ENCODE measurements around the gene ITGA5.
A peak's percentile ranks its signal among the peaks of the same experiment; 100 is the strongest.

Gene ITGA5

GRCh38 chr12:54412786-54413185 lies 6.3 kb downstream of the ITGA5 start:
- FAIRE-seq (no peak), DNase-seq (ENCODE audit: insufficient read length, low spot score) (no peak)

DNA sequence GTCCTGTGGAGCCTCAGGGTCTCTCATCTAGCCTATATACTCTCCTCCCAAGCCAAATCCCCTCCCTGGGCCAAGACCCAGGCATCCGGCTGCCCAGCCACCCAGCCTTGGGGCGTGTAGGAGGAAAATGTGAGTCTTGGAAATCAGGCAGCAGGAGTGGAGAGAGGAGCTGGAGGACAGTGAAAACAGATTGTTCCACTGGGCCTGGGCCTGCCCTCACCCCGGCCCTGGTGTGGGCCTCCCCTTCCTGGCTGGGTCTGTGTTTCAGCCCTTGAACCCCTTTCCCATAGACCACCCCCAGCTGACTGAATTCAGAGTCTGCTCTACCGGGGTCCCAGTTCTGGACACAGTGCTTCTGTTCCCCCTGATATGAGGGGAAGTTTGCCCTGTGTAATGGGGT lies 6.7 kb downstream of the ITGA5 start:
- FAIRE-seq: no peak

GRCh38 chr12:54411391-54412241 lies 7.5 kb downstream of the ITGA5 start:
- FAIRE-seq (no peak), DNase-seq (ENCODE audit: insufficient read length, low spot score) (no peak)

More for the DNA sequence above, 6.7 kb downstream of the ITGA5 start:
- no peak for DNase-seq (ENCODE audit: insufficient read length, low spot score)

DNA sequence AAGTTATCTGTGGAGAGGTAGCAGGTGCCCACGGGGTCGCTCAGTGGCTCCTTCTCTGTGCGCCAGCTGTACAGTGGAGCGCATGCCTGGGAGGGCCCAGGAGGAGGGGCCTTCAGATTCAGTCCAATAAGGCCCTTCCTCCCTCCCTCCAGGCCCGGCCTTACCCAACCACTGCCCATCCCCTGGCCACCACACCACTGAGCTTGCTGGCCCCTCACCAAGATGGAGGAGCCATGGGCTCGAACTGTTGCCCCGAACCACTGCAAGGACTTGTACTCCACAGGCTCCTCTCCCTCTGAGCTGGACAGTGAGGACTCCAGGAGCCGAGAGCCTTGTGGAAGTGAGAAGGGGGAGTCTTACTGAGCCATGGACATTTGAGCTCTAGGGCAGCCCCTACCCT lies 9.8 kb downstream of the ITGA5 start:
- FAIRE-seq (no peak), DNase-seq (ENCODE audit: insufficient read length, low spot score) (no peak)

DNA sequence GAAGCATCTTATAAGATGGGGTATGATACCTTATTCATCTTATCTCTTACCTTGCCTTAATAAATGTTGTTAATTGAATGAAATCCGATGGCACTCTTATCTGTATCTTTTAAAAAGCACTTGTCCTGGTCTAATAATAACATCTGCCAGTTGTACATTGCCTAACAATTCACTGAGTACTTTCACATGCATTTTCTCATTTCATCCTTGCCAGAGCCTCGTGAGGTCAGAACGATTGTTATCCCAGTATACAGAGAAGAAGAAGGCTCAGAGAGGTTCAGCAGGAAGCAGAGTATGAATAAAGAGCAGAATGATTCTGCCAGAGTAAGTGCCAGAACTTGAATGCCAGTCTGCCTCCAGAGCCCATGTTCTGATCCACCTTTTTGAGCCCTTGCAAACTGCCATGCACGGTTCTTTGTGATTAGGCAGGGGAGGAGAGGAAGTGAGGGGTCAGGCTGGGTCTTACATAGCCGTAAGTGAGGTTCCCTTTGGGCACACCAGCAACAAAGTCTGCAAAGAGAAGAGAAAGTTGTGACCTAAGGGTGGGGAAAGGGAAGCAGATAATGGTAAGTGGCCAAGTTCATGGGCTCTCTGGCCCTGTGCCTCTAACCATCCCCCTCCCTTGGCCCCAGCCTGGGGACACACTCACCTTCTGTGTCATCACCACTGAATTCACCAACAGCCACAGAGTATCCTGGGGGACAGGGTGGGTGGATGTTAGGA lies 11.7 kb downstream of the ITGA5 start:
- no peak for FAIRE-seq
- no peak for DNase-seq (ENCODE audit: insufficient read length, low spot score)

- FAIRE-seq (no peak), DNase-seq (ENCODE audit: insufficient read length, low spot score) (no peak)
Observed at GRCh38 chr12:54405573-54405972, 13.5 kb downstream of the ITGA5 start.

DNA sequence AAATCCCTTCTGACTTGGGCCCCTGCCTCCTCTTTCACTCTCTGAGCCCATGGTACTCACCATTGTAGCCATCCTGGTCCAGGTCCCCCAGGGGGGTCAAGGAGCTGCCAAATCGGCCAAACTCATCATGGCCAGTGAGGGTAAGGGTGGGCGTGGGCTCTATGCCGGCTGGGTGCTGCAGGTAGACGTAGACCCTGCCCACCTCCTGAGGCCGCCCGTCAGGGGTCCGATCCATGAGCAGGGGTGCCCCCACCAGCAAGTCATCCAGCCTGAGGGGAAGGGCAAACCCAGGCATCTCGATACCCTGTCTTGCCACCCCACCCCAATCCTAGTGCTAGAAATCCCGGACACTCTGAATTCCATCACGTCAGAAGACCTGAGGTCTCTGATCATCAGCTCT lies 14.0 kb downstream of the ITGA5 start:
- FAIRE-seq: no peak
- no peak for DNase-seq (ENCODE audit: insufficient read length, low spot score)

DNA sequence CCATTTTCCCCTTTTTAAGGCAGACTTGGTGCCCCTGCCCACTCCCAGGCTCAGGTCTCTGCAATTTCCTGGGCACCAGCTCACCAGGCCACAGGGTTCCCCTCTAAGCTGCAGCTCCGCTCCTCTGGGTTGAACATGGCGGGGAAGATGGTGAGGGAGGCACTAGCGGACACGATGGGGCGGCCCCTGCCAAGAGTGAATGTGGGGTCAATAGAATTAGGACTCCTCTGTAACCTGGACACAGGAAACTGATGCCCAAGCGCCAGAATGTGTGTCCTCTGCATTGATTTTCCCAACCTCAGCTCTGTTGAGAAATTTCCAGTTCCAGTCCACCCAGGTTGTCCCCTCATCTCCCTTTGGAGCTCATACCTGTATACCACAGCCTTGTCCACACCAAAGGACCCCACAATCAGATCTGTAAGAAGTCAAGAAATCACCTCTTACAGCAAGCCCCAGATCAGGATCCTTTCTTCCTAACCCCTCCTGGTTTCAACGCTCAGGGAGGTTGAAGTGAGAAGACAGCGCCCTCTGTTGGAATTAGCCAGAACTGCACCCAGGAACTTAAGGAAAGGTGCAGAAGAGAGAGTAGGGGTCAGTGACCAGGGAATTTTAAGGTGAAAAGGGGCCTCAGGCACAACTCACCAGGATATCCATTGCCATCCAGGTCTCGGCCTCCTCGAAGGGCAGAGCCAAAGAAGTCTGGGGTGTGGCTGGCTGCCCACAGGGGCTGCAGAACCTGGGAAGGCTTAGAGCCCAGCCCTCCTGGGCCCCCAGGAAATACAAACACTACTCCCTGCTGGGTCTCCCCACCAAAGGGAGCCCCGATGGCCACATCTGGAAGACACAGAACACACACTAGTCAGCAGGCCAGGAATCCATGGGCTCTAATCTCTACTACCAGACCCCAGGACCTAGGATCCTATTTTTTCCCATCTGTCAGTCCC lies 14.7 kb downstream of the ITGA5 start:
- DNase-seq (ENCODE audit: insufficient read length, low spot score) (no peak), FAIRE-seq (peak; percentile 93)

- DNase-seq (ENCODE audit: insufficient read length, low spot score): no peak
- no peak for FAIRE-seq
Observed at GRCh38 chr12:54401119-54401518, 17.9 kb downstream of the ITGA5 start.

DNA sequence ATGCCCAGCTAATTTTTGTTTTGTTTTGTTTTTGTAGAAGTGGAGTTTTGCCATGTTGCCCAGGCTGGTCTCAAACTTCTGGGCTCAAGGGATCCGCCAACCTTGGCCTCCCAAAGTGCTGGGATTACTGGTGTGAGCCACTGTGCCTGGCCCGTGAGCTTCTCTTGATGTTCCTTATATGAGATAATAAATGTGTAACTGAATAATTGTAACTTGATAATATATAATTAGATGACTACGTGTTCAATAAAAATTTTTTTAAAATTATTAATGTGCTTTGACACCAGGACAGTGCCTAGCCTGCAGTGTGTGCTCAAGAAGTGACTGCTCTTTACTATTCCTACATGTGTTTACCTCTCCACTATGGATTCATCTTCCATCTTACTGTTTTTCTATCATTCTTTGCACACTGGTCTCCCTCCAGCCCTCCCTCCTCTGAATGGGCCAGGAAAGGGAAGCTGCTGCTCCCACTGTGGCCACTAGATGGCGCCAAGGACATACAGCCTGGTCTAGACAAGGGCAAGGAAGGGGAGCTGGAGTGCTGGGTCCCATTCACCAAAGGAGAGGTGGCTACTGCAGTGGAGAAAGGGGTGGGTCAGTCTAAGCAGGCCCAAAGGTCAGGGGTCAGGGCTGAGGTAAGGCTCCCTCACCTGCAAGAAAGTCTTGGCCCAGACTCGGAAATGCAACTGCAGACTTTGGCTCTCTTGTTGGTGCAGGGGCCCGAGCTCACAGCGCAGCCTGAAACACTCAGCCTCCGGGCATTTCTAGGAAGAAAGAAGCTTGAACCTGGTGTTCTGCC lies 19.9 kb downstream of the ITGA5 start:
- FAIRE-seq (no peak), DNase-seq (ENCODE audit: insufficient read length, low spot score) (peak; percentile 75)

DNA sequence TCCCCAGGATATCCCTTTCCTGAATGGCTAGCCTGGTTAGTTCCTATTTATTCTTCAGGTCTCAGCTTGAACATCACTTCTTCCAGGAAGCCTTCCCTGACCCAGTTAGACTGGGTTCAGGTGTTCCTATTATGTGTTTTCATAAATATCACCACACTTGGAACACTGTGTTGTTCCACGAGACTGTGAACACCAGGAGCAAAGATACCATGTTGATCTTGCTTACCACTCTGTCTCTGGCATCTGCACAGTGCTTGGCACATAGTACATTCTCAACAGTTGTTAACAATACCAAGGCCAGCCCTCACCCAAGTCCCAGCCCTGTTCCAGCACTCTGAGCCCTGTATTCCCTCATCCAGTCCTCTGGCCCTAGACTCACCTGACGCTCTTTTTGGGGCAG lies 20.8 kb downstream of the ITGA5 start:
- FAIRE-seq (no peak), DNase-seq (ENCODE audit: insufficient read length, low spot score) (no peak)

GRCh38 chr12:54397157-54397556 lies 21.9 kb downstream of the ITGA5 start:
- FAIRE-seq (no peak), DNase-seq (ENCODE audit: insufficient read length, low spot score) (no peak)

DNA sequence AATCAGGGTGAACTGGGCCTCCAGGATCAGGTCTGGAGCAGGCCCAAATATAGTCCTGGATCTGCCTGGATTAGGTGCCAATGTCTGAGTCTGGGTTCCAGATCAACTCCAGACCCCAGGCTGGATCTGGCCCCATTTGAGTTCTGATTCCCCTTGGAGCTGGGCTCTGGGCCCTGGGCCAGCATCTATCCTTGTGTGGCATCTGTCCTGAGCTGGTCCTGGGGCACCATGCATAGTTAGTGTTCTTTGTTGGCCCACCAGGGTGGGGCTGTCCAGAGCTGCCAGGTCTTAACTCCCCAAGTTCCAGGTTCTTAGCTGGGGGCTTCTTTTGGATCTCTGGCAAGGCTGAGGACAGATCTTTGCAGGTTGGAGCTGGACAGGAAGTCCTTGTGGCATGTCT lies 23.5 kb downstream of the ITGA5 start:
- FAIRE-seq (no peak), DNase-seq (ENCODE audit: insufficient read length, low spot score) (no peak)

DNA sequence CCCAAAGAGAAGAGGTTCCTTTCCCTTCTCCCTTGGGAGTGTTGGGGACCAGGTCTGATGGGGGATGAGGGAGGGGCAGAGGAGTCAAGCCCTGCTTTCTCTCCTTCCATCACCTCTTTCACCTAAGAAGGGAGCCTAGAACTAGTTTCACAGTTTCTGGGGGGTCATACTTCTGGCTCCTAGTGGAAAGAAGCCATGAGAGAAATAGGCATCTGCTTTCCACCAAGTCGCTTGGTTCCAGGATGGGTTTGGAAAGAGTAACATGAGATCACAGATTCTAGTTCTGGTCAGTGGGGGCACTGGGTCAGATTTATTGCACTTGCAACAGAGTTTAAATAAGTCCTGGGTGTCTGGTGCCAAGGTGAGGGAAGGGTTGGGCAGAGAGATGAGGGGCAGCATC lies 24.1 kb downstream of the ITGA5 start:
- DNase-seq (ENCODE audit: insufficient read length, low spot score) (no peak), FAIRE-seq (no peak)

GRCh38 chr12:54394281-54394719 lies 24.8 kb downstream of the ITGA5 start:
- FAIRE-seq (peak; percentile 35), DNase-seq (ENCODE audit: insufficient read length, low spot score) (no peak)

DNA sequence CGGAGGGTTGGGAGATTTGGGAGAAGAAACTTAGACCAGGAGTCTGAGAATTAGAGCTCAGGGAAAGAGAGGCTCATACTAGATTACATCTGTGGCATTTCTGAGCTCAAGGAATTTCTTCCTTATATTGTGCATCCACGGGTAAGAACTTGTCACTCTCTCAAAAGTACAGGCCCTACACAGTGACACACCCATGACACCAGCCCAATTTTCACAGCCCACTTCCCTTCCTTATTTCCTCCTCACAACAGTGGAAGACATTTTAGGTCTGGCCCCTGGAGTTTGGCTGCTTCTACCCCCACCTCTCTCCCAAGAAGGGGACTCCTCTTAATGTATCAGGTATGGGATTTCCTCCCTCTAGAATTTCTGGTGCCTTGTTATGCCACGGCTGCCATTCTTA lies 25.3 kb downstream of the ITGA5 start:
- no peak for FAIRE-seq
- no peak for DNase-seq (ENCODE audit: insufficient read length, low spot score)

DNA sequence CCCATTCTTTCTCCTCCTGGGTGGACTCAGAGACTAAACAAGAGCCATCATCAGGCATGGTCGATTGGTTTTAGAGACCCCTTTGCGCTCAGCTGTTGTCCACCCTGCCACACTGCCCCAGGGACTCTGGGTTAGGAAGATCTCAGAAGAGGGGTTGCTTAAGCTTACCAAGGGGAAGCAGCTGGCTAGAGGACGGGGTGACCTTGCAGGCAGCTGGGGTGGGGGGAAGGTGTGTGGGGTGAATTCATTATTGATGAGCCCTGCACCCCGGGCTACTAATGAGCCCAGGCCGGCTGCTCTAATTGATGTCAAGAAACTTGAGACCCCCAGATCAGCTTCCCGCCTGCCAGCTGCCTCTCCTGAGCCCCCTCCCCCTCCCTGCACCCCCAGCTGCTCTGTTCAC lies 25.9 kb downstream of the ITGA5 start:
- FAIRE-seq (no peak), DNase-seq (ENCODE audit: insufficient read length, low spot score) (no peak)

DNA sequence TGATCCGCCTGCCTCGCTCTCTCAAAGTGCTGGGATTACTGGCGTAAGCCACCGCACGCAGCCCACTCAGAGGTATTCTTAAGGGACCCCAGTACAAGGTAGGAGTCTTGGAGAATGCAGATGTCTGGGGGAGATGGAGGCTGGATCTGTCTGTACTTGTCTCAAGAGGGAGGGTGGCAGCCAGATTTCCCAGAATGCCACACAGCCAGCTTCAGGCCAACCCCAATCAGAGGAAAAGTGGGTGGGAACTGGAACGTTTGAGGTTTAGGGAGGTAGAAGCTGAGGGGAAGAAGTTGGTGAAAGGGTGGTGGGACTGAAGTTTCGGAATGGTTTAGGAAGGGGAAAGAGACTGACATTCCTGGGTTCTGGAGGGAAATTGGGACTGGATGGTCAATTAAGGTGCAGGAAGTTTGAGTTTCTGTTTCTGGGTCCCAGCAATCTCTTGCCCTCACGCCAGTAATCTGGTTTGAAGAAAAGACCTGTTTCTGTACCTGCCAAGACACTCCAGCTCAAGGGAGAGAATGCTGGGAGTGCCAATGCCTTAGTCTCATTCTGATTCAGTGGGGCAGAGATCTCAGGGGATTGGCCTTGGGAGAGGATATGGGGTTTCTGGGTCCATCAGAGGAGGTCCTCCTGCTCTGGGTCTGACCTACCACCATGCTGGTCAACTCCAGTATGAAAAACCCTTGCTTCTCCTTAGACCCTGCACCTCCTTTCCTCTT lies 26.4 kb downstream of the ITGA5 start:
- DNase-seq (ENCODE audit: insufficient read length, low spot score): no peak
- FAIRE-seq: no peak
